WI38 (cell line): ENCODE measurements around the gene TMEM120B.

ENCODE experiments used
- H3K4me3 ChIP-seq: 2 replicates; pipeline ENCODE4 v1.5.1; 2011; ENCODE audit warnings: low read depth, mild to moderate bottlenecking, control low read depth, low read length
- TF ChIP-seq, protein P1 (sequence below): IDR thresholded peaks from 2 replicates; pipeline ENCODE4 v1.5.1; 2012; ENCODE audit warnings: low read depth, mild to moderate bottlenecking, control low read depth, low read length

TMEM120B gene

DNA sequence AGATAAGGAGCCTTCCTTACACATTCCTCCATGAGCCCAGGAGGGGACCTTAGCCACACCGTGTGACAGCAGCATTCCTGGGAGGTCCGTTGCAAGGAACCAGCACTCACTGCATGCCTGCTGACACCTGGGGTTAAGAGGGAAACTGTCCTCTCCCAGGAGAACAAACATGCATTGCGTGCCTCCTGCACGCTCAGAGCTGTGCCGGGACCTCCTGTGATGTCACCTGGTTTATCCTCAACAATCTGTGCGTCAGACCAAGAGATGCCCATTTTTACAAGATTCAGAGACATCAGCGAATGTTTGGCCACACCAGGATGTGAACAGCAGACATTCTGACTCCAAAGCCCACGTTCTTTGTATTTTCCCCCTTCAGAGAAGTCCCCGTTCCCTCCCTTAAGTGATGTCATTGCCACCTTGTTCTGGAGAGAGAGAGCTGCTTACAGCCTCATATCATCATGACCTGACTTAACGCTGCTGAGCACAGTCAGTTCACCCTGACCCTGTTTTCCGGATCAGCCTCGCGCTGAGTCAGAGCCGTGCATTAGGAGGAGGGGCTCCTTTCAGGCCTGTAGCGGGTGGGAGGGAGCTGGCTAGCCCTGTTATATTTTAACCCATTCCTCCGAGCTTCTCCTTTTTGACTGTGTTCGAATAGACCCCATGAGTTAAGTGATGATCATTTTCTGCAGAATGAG, 36.2 kb downstream of the TMEM120B start:
- TF ChIP-seq, protein P1, sequence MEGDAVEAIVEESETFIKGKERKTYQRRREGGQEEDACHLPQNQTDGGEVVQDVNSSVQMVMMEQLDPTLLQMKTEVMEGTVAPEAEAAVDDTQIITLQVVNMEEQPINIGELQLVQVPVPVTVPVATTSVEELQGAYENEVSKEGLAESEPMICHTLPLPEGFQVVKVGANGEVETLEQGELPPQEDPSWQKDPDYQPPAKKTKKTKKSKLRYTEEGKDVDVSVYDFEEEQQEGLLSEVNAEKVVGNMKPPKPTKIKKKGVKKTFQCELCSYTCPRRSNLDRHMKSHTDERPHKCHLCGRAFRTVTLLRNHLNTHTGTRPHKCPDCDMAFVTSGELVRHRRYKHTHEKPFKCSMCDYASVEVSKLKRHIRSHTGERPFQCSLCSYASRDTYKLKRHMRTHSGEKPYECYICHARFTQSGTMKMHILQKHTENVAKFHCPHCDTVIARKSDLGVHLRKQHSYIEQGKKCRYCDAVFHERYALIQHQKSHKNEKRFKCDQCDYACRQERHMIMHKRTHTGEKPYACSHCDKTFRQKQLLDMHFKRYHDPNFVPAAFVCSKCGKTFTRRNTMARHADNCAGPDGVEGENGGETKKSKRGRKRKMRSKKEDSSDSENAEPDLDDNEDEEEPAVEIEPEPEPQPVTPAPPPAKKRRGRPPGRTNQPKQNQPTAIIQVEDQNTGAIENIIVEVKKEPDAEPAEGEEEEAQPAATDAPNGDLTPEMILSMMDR: no peak
- no peak overlapping the region for H3K4me3 ChIP-seq

DNA sequence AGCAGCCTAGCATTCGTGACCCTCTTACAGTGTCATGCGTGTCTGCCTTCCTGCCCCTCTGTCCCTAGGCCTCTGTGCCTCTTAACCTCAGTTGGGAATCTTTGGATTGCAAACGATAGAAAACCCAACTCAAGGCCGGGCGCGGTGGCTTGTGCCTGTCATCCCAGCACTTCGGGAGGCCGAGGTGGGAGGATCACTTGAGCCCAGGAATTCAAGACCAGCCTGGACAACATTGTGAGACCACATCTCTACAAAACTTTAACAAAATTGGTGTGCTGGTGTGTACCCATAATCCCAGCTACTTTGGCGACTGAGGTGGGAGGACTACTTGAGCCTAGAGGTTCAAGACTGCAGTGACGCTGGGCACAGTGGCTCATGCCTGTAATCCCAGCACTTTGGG, 36.7 kb downstream of the TMEM120B start:
- TF ChIP-seq, protein P1: no peak
- no peak overlapping the region for H3K4me3 ChIP-seq

DNA sequence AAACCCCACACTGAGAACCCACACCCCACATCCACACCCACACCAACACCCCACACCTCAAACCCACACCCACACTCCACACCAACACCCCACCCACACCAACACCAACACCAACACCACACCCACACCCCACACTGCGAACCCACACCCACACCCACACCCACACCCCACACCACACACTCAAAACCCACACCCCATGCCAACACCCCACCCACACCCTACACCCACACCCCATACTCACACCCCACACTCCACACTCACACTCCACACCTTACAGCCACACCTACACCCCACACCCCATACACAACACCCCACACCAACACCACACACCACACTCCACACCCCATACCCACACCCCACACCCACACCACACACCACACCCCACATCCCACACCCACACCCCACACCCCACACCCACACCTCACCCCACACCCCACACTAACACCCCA, 38.0 kb downstream of the TMEM120B start:
- TF ChIP-seq, protein P1: no peak
- no peak overlapping the region for H3K4me3 ChIP-seq

DNA sequence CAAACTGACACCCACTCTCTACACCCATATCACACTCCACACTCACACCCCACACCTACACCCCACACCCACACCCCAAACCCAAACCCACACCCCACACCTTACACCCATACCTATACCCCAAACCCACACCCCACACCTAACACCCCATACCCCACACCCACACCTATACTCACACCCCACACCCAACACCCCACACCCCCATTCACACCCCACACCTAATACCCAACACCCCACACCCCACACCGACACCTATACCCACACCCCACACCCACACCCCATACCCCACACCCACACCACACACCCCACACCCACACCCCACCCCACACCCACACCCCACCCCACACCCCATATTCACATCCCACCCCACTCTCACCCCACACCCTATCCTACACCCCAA, 38.5 kb downstream of the TMEM120B start:
- H3K4me3 ChIP-seq: no peak overlapping the region
- TF ChIP-seq, protein P1: no peak

DNA sequence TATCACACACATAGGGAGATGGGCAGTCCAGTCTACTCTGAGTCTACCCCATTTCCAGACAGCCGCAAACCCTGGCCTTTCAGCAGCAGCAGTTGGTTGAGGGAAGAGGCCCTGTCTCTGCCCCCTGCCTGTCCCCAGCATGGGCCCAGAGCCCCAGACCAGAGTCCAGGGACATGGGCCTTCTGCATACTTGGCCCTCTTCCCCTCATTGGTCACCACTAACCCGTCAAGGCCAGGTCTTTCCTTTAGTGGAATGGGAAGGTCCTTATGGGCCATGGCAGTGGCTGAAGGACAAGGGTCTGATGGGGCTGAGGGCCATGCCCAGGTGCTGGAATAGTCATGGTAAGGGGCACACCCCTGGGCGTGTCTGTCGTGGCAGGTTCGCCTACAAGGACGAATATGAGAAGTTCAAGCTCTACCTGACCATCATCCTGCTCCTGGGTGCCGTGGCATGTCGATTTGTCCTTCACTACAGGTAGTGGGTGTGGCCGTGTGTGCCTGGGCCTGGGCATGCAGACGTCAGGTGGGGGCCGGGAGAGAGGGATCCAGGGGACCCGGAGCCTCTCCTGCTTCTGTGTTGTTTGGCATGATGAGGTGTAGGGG, 39.3 kb downstream of the TMEM120B start:
- H3K4me3 ChIP-seq: no peak overlapping the region
- TF ChIP-seq, protein P1: no peak

DNA sequence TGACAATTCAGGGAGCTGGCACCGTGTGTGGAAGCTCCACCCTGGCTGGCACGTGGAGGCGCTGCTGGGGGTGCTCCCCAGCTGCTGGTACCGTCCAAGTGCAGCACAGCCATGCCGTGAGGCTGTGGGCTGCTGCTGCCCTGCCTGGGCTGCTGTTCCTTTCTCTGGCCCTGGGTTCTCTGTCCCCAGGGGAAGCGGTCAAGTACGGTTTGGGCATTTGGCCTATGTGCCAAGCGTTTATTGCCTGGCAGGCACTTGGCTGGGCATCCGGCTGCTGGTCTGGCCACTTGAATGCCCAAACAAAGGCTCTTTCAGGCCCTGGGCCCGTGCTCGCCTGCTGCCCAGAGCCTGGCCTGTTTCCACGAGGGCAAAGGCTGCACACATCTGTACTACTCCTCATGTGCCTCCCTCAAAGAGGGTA, 41.3 kb downstream of the TMEM120B start:
- TF ChIP-seq, protein P1: no peak
- H3K4me3 ChIP-seq: no peak overlapping the region

DNA sequence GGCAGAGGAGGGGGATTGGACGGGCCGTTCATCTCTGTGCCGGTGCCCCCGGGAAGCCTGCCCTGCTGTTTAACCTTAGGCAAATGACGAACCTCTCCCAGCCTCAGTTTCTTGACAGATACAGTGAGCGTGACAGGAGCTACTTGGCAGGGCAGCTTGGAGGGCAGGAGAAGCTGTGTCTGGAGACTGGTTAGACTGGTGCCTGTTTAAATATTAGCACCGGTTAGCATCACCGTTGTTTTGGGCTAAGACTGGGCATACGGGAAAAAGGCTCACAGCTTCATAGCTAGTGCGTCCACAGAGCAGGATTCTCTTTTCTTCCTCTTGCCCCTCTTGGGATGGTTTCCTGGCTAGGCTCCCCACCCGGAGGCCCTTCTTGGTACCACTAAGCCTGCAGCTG, 42.3 kb downstream of the TMEM120B start:
- TF ChIP-seq, protein P1: no peak
- H3K4me3 ChIP-seq: no peak overlapping the region
